ENCODE results near the gene SSU72.
A peak's percentile ranks its signal among the peaks of the same experiment; 100 is the strongest.
"Not testable (repeated sequence)": the region's sequence is repeated elsewhere in the genome, so short reads cannot be mapped to it uniquely, and the experiment has no call there.

SSU72 gene

DNA sequence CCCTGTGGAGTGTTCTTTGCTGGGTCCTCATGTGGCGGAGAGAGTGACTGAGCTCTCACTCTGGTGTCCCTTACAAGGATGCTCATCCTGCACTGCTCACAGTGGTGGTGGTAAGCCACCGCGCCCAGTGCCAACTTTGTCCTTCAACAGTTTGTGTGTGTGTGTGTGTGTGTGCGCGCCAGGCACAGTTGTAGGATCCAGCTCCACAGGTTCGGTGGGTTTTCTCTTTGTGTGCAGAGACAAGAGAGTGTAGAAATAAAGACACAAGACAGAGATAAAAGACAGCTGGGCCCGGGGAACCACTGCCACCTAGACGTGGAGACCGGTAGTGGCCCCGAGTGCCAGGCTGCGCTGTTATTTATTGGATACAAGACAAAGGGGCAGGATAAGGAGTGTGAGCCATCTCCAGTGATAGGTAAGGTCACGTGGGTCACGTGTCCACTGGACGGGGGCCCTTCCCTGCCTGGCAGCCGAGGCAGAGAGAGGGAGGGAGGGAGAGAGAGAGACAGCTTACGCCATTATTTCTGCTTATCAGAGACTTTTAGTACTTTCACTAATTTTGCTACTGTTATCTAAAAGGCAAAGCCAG is 69.8 kb downstream of the SSU72 start:
- peak; percentile 68 for DNase-seq
- peaks cover 10 to 16% of the 10 kb centered on the region in 2 donors for H3K4me1 Mint-ChIP-seq
- H3K27ac Mint-ChIP-seq: peak overlapping the region; percentile 96
- H3K36me3 Mint-ChIP-seq, H3K9me3 Mint-ChIP-seq, H3K27me3 Mint-ChIP-seq: not testable (repeated sequence)
- peak; percentile 72 to 81 for ATAC-seq (replicated peaks)
- H3K4me3 Mint-ChIP-seq: peak overlapping the region; percentile 69 to 75

DNA sequence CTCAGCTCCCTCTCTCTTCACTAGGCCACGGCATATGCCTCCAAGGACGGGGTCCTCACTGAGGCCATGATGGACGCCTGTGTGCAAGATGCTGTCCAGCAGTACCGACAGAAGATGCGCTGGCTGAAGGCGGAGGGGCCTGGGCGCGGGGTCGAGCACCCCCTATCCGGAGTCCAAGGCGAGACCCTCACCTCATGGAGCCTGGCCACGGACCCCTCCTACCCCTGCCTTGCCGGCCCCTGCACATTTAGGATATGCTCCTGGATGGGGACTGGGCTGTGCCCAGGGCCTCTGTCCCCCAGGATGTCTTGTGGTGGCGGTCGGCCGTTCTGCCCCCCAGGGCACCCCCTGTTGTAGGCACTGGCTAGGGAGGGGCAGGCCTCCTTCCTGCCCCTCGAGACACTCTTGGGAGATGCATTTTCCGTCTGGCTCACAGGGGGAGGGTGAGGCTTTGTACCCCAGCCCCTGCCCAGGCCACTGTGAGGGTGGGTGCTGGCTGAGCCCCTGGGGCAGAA is 79.1 kb downstream of the SSU72 start:
- H3K4me1 Mint-ChIP-seq, H3K9me3 Mint-ChIP-seq, H3K27me3 Mint-ChIP-seq, H3K4me3 Mint-ChIP-seq, DNase-seq: not testable (repeated sequence)
- peaks cover 32 to 43% of the 10 kb centered on the region in 2 donors for H3K36me3 Mint-ChIP-seq
- ATAC-seq (replicated peaks): peak in 1 of 2 donors; percentile 16
- peak overlapping the region; percentile 37 for H3K27ac Mint-ChIP-seq

DNA sequence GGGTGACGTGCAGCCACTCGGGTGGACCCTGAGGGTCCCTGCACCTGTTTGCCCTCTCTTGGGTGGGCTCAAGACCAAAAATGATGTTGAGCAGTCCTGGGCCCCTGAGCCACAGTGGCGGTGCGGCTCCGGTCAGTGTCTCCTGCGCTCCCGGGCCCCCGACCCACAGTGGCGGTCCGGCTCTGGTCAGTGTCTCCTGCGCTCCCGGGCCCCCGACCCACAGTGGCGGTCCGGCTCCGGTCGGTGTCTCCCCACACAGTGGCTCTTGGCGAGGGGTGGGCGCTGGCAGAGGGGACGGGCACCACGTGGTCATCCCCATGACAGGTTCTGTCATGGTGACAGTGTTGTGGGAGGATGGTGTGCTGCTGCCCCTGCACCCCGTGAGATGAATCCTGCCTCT is 80.4 kb downstream of the SSU72 start:
- not testable (repeated sequence) for ATAC-seq (replicated peaks); H3K27me3 Mint-ChIP-seq; H3K4me3 Mint-ChIP-seq; H3K9me3 Mint-ChIP-seq; H3K27ac Mint-ChIP-seq; H3K4me1 Mint-ChIP-seq; DNase-seq
- peaks cover 42 to 54% of the 10 kb centered on the region in 2 donors for H3K36me3 Mint-ChIP-seq
